Measurements from ENCODE around the gene FCRLA.

GRCh38 chr1:161731241-161731640 lies 24.2 kb downstream of the FCRLA start:
- TF ChIP-seq CTCF (IDR thresholded peaks at IDR 0.05; ENCODE audit: low read depth, low read length, poor library complexity, severe bottlenecking) = no peak
- no peak for TF ChIP-seq EZH2phosphoT487 (IDR thresholded peaks at IDR 0.05; ENCODE audit: borderline replicate concordance, low read length)

Measured in DOHH2 (cell line).